ENCODE results near the gene SND1.

Gene SND1

GRCh38 chr7:128039544-128039953 lies 387.6 kb downstream of the SND1 start:
- no peak for DNase-seq (ENCODE audit: low read depth in 2 of 2)

- no peak for DNase-seq (ENCODE audit: low read depth in 2 of 2)
These were observed 388.2 kb downstream of the SND1 start for GRCh38 chr7:128040205-128040604.

DNA sequence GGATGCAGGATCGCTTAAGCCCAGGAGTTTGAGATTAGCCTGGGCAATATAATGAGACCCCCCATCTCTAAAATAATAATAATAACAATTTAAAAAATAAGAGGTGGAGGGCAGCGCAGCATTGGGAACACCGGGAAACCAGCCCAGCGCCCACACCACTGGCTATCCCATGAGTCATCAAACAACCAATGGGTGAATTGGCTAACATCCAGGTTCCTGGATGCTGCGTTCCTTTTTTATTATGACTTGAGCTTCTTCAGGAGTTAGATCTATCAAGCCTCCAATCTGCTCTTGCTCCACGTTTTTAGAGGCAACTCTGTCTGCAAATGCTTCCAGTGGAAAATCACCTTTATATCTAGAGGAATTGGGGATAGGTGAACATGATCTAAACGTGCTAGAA lies 389.2 kb downstream of the SND1 start:
- DNase-seq (ENCODE audit: low read depth in 2 of 2), result no peak

- DNase-seq (ENCODE audit: low read depth in 2 of 2), result no peak
These were observed 390.0 kb downstream of the SND1 start for GRCh38 chr7:128042012-128042411.

DNA sequence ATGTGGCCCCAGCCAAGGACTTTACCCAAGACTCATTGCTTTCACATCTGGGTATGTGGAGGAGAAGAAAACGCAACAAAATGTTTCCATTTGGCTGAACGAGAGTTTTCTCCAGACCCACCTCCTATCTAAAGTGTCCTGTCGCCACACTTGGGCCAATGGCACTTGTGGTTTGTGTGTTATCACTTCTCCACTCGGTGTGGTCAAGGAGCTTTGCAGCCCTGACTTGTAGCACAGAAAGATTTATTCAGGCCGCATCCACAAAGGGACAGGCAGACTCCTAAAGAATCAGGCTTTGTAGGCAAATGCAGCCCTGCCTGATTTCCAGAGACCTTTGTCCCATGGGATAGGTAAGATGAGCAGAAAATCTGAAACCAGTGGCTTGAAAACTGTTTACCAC lies 392.1 kb downstream of the SND1 start:
- DNase-seq (ENCODE audit: low read depth in 2 of 2), result no peak

DNA sequence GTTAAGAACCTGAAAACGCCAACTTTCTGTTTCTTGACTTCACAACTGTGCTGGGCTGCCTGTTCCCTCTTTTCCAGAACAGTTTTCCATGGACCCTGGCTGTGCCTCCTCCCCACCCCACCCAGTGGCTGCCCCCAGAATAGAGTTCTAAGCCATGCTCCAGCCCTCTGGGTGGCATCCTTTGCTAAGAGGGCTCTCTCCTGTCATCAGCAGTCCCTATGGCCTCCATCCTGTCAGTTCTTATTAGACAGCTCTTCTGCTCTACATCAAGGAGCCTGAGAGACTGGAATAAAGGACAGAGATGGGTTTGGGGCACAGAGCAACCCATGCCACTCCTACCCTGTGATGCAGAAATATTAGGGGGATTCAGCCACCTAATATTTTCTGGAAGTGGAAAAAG lies 393.2 kb downstream of the SND1 start:
- no peak for DNase-seq (ENCODE audit: low read depth in 2 of 2)

- DNase-seq (ENCODE audit: low read depth in 2 of 2), result no peak
These were observed 393.8 kb downstream of the SND1 start for GRCh38 chr7:128045766-128046165.

DNA sequence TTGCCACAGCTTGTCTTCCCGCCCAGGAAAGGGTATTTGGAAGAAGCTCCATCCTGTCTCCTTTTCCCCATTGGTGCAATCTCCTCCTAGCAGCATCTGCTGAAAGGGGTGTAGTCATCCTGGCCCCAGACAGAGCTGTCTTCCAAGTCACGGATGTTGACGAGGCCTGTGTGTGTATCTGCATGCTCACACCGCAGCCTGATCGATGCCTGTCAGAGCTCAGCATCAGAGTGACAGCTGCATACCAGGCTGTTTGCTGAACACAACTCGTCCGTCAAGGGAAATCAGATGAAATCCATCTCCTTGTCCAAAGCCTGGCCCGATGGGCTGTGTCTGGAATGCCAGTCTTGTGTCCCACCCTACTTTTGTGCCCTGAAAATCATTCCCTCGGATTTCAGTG lies 400.4 kb downstream of the SND1 start:
- DNase-seq (ENCODE audit: low read depth in 2 of 2), result no peak

- no peak for DNase-seq (ENCODE audit: low read depth in 2 of 2)
These were observed 401.0 kb downstream of the SND1 start for GRCh38 chr7:128053023-128053422.

- DNase-seq (ENCODE audit: low read depth in 2 of 2), result no peak
These were observed 402.0 kb downstream of the SND1 start for GRCh38 chr7:128053991-128054390.

GRCh38 chr7:128054511-128054910 lies 402.5 kb downstream of the SND1 start:
- no peak for DNase-seq (ENCODE audit: low read depth in 2 of 2)

- no peak for DNase-seq (ENCODE audit: low read depth in 2 of 2)
These were observed 403.6 kb downstream of the SND1 start for GRCh38 chr7:128055637-128056036.

DNA sequence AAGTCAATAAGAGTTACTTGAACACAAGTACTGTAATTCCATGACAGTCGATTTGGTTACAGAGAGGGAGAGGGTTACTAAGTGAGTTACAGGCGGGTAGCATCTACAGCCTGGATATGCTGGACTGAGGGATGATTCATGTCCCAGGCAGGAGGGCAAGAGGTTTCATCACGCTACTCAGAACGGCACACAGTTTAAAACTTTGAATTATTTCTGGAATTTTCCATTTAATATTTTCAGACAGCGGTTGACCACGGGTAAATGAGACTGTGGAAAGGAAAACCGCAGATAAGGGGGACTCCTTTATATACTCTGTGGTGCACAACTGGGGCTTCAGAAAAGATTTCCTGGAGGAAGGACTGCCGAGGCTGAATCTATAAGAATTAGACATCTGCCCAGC lies 404.9 kb downstream of the SND1 start:
- DNase-seq (ENCODE audit: low read depth in 2 of 2), result no peak

DNA sequence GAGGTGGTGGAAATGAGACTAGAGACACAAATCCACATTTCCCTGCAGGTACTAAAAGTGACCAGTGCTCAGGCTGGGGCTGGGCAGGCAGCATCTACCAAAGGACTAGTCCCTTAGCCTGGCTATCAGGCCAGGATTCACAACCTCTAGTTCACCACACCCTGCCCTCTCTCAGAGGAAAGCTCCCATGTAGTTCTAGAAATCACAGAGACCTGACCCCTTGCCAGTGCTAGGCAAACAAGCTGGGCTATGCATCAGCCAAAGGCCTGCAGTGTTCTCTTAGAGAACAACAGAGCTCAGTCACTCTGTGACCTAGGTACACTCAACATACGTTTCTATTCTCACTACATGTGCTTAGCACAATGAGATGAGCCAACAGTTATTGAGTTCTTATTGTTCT lies 405.9 kb downstream of the SND1 start:
- DNase-seq (ENCODE audit: low read depth in 2 of 2), result no peak

DNA sequence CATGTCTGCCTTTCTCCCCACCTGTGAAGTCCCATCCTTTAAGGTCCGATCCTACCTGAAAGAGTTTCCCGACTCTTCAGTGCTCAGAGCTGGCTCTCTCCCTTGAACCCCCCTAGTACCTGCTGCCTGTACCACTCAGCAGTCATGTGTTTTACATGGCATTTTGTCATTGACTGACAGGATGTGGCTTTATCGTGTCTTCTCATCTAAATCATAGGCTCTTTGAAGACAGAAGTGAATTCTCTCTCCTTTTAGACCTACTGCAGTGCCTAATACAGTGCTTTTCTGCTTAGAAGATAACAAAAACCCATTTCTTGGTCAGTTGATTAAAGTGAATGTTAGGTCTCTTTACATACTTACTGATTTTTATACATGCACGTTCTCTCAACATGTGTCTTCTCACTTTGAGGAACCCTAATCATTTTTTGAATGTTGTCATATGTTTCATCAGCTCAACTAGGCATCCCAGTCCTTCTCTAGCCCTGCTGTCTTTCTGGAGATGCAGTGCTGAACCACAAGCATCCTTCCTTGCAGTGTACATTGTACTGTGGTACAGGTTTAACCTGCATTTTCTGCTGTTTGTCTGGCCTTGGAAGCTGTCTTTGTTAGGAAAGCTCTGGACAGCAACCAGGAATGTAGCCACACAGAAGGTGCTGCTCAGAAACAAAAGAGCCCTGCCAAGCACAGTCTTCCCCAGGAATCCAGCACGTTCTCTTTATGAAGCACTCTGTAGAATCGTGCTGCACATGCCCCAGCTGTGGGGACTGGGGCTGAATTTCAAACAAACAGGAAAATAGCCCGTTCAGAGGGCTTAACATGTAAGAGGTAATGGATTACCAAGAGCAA lies 407.4 kb downstream of the SND1 start:
- no peak for DNase-seq (ENCODE audit: low read depth in 2 of 2)

- no peak for DNase-seq (ENCODE audit: low read depth in 2 of 2)
These were observed 408.0 kb downstream of the SND1 start for GRCh38 chr7:128060018-128060417.

DNA sequence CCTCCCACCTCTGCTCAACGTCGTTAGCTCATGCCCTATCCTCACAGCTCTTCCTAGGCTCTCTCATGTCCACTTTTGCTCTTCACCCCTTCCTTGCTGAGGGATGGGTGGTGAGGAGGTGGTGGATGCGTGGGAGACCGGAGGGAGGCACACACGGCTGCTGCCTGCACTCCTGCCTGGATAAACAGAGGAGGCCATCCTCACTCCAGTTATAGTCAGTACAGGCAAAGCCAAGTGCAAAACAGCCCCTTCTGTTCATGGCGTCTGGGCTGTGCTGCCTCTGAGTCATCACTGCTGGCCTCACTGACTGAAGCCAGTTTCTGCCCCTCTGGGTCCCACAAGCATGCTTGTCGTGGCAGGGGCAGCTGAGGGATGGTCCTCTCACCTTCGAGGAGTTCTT lies 411.1 kb downstream of the SND1 start:
- DNase-seq (ENCODE audit: low read depth in 2 of 2), result no peak

- no peak for DNase-seq (ENCODE audit: low read depth in 2 of 2)
These were observed 413.9 kb downstream of the SND1 start for GRCh38 chr7:128065872-128066271.

- DNase-seq (ENCODE audit: low read depth in 2 of 2), result no peak
These were observed 414.4 kb downstream of the SND1 start for GRCh38 chr7:128066395-128066794.

DNA sequence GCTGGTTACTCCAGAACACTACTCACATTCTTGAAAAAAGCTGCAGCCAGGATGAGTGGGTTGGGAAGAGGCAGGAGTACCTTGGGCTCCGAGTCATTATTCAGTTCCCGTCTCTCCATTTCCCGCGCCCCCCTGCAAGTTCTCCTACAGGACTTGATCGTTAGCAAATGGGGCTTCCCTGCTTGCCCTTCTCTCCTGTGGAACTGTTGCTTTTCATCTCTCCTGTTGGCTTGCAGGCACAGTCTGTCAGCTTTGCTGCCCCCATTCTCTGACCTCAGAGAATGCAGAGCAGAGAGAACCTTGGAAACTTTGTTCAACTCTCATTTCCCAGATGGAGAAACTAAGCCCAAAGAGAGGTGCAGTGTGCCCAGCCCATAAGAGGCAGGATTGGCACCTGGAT lies 414.9 kb downstream of the SND1 start:
- DNase-seq (ENCODE audit: low read depth in 2 of 2), result no peak

DNA sequence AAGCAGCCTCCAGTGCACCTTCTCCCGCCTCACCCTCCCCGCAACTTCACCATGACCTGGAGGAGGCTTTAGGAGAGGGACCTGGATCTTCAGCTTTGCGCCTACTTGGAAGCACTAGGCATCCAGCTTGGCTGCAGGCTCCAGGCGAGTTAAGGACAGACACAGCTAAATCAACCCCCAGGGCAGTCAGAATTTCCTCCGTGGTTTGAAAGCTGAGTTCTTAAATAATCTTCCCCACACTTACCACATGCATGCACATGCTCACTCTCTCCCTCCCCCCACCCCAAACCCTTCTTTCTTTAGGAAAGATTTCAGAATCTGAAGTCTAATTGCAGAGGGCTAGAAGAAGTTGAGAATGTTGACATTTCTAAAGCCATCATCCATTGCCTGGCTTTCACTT lies 416.0 kb downstream of the SND1 start:
- DNase-seq (ENCODE audit: low read depth in 2 of 2), result no peak

- DNase-seq (ENCODE audit: low read depth in 2 of 2), result no peak
These were observed 416.8 kb downstream of the SND1 start for GRCh38 chr7:128068785-128069184.

GRCh38 chr7:128069373-128070364 lies 417.7 kb downstream of the SND1 start:
- DNase-seq (ENCODE audit: low read depth in 2 of 2), result no peak

Data from stimulated activated CD8-positive, alpha-beta memory T cell treated with anti-CD3 and anti-CD28 coated beads, Interleukin-2, amount 100 ng/mL, for 48 hours (primary cell).